MG63 (cell line): ENCODE results near the gene ZDHHC8. TPM values are rescaled to one million over a fixed set of nuclear protein-coding genes. Genes with fewer than 3 reads are reported as not detected.
A peak's percentile ranks its signal among the peaks of the same experiment; 100 is the strongest.

ENCODE experiments used
- DNase-seq: peaks from one replicate; pipeline ENCODE4 v3.0.0-alpha.2; 2020
- H3K27me3 ChIP-seq: fragments of 250-450 bp; sonication (Bioruptor Pico); 2 replicates; pipeline ENCODE4 v1.5.1; 2020; ENCODE audit warnings: mild to moderate bottlenecking, moderate library complexity
- H3K36me3 ChIP-seq: fragments of 250-450 bp; sonication (Bioruptor Pico); 2 replicates; pipeline ENCODE4 v1.5.1; 2020; ENCODE audit warnings: mild to moderate bottlenecking, moderate library complexity
- H3K4me3 ChIP-seq: fragments of 250-450 bp; sonication (Bioruptor Pico); 2 replicates; pipeline ENCODE4 v1.5.1; 2020; ENCODE audit warnings: mild to moderate bottlenecking, moderate library complexity
- H3K9me3 ChIP-seq: fragments of 250-450 bp; sonication (Bioruptor Pico); 2 replicates; pipeline ENCODE4 v1.5.1; 2020; ENCODE audit warnings: mild to moderate bottlenecking, moderate library complexity
- total RNA-seq: library from RNA; depleted of rRNA; stranded (reverse); fragments of >200 nt; shearing (Covaris generic); gene quantifications from 2 replicates; pipeline ENCODE4 v1.2.3, GENCODE V29; 2014; ENCODE audit warnings: low replicate concordance; rRNA removed

Gene ZDHHC8, protein sequence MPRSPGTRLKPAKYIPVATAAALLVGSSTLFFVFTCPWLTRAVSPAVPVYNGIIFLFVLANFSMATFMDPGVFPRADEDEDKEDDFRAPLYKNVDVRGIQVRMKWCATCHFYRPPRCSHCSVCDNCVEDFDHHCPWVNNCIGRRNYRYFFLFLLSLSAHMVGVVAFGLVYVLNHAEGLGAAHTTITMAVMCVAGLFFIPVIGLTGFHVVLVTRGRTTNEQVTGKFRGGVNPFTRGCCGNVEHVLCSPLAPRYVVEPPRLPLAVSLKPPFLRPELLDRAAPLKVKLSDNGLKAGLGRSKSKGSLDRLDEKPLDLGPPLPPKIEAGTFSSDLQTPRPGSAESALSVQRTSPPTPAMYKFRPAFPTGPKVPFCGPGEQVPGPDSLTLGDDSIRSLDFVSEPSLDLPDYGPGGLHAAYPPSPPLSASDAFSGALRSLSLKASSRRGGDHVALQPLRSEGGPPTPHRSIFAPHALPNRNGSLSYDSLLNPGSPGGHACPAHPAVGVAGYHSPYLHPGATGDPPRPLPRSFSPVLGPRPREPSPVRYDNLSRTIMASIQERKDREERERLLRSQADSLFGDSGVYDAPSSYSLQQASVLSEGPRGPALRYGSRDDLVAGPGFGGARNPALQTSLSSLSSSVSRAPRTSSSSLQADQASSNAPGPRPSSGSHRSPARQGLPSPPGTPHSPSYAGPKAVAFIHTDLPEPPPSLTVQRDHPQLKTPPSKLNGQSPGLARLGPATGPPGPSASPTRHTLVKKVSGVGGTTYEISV
- total RNA-seq = 1.4 and 9.6 TPM in 2 replicates

GRCh38 chr22:20131597-20131858, at the start of gene ZDHHC8:
TSS of gene ZDHHC8 (plus strand) at chr22:20131804. CDS start at chr22:20131948, 144 bp downstream.
- no peak for DNase-seq
- no peaks in the 10 kb centered on the region for H3K9me3 ChIP-seq
- H3K4me3 ChIP-seq = peak within 1 kb of the TSS; percentile 71
- peaks cover 13% of the 10 kb centered on the region for H3K36me3 ChIP-seq
- no peaks in the 10 kb centered on the region for H3K27me3 ChIP-seq

DNA sequence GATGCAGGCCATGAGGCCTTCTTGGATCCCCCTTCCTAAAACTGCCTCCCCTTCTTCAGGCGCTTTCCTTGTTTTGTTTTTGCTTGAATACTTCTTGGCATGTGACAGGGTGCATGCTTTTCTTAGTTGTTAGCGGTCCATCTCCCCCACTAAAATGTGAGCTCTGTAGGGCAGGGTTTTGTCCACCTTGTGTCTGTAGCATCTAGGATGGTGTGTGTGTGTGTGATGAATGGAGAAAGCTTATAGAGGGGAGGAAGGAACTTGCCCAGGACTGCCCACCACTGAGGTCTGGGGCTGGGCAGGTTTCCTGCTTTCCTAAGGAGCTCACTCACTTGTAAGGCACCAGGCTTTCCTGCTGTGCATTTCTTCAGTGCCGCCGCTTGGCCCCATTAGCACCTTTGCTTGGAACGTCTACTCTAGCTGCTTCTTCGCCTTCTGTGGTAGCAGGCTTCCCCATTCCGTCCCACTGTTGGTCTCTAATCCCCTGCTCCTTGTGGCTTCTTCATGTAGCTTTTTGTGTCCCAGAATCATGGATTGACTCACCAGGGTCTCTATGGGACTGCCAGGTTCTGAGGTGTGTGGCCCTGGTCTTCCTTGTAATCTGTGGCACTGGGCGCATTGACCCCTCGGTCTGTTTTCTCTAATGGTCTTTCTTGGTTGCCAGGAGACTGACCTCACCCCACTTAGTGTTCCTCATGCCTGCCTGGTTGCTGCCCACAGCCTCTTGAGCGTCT, 48.3 kb upstream of the ZDHHC8 start:
- Histone ChIP-seq H3K36me3 (peaks cover 54% of the 10 kb centered on the region), H3K27me3 (no peaks in the 10 kb centered on the region), H3K4me3 (no peak overlapping the region), H3K9me3 (no peaks in the 10 kb centered on the region)
- no peak for DNase-seq

DNA sequence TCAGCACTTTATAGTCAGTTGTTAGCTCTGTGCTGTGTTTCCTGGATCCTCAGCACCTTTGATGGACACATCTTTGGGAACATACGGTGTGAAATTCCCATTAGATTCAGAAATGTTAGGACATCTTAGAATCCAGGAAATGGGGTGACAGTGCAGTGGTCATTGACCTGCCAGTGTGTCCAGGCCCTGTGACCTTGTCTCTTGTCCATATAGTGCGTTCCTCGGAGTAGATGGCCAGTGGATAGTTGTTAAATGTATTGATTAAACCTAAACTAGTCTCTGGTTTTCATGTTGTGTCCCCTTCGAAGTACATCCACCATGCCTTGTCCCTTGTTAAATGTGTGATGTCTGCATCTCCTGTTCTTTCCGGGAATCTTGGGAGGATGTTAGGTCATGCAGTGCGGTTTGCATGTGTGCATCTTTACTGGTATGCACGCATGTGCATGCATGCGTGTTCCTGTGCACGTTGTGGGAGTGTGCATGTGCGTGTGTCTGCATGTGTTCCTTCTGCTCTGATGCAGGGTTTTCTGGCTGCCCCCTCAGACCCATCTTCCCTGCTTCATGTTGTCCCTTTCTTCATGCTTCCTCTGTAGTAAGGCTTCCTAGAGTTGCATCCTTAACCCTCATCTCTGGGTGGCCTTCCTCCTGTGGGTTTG, 47.6 kb upstream of the ZDHHC8 start:
- H3K9me3 ChIP-seq = no peaks in the 10 kb centered on the region
- no peak overlapping the region for H3K4me3 ChIP-seq
- H3K27me3 ChIP-seq = no peaks in the 10 kb centered on the region
- DNase-seq = no peak
- peaks cover 59% of the 10 kb centered on the region for H3K36me3 ChIP-seq

DNA sequence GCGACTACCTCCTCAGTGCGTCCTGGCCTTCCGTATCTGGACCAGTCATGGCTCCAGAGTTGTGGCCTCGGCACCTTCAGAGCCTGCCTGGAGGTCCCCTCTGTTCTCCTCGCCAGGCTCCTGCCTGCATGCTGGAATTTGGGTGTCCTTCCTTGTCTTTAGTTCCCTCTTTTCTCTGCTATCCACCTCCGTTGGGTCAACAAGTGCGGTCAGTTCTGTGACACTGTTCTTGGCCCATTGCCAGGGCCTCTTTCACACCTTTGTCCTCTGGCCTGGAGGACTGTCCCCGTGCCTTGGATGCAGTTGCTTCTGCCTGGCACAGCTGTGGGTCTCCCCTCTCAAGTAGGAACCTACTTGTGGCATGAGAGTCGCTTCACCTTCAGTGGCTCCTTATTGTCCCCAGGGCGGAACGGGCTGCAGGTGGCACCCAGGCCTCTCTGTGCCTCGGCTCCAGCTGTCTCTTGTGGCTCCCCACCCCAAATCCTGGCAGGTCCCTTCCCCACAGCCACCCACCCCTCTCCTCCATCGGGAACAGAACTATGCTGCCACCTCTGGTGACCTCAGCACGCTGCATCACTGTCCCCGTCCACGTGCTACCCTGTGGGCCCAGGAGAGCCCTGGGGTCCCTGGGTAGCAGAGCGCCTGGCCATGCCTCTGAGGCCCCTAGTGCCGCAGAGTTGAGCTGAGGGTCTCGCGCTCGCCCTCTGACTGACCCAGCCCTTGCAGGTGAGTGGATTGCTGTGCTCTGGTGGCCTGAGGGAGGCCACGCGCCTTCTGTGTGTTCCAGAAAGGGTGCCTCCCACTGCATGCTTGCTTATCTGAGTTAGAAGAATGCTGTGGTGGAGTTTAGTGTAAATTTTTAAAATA, 46.8 kb upstream of the ZDHHC8 start:
- Histone ChIP-seq H3K27me3 (no peaks in the 10 kb centered on the region), H3K9me3 (no peaks in the 10 kb centered on the region), H3K36me3 (peaks cover 67% of the 10 kb centered on the region), H3K4me3 (no peak overlapping the region)
- no peak for DNase-seq

DNA sequence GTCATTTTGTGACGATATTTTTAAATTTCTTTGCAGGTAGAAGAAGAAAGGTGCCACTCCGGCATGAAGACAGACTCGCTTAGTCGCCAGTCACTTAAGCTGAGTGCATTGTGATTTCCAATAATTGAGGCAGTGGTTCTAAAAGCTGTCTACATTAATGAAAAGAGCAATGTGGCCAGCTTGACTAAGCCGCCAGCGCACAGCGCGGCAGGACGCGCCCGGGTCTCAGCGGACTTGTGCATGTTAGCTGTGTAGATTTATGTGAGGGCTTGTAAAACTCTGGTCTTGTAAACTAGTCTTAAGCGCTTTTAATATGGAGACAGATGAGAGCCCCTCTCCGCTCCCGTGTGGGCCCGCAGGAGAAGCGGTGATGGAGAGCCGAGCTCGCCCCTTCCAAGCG, 46.0 kb upstream of the ZDHHC8 start:
- peaks cover 76% of the 10 kb centered on the region for H3K36me3 ChIP-seq
- no peaks in the 10 kb centered on the region for H3K27me3 ChIP-seq
- no peak overlapping the region for H3K4me3 ChIP-seq
- DNase-seq = no peak
- H3K9me3 ChIP-seq = no peaks in the 10 kb centered on the region

DNA sequence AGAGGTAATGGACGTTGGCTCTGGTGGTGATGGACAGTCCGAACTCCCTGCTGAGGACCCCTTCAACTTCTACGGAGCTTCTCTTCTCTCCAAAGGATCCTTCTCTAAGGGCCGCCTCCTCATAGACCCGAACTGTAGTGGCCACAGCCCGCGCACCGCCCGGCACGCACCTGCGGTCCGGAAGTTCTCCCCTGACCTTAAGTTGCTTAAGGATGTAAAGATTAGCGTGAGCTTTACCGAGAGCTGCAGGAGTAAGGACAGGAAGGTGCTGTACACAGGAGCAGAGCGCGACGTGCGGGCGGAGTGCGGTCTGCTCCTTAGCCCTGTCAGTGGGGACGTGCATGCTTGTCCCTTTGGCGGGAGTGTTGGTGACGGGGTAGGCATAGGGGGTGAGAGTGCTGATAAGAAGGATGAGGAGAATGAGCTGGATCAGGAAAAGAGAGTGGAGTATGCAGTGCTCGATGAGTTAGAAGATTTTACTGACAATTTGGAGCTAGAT, 45.5 kb upstream of the ZDHHC8 start:
- peaks cover 81% of the 10 kb centered on the region for H3K36me3 ChIP-seq
- no peaks in the 10 kb centered on the region for H3K27me3 ChIP-seq
- no peaks in the 10 kb centered on the region for H3K9me3 ChIP-seq
- no peak for DNase-seq
- no peak overlapping the region for H3K4me3 ChIP-seq

GRCh38 chr22:20086763-20087162, 44.8 kb upstream of the ZDHHC8 start:
- H3K36me3 ChIP-seq = peaks cover 84% of the 10 kb centered on the region

DNA sequence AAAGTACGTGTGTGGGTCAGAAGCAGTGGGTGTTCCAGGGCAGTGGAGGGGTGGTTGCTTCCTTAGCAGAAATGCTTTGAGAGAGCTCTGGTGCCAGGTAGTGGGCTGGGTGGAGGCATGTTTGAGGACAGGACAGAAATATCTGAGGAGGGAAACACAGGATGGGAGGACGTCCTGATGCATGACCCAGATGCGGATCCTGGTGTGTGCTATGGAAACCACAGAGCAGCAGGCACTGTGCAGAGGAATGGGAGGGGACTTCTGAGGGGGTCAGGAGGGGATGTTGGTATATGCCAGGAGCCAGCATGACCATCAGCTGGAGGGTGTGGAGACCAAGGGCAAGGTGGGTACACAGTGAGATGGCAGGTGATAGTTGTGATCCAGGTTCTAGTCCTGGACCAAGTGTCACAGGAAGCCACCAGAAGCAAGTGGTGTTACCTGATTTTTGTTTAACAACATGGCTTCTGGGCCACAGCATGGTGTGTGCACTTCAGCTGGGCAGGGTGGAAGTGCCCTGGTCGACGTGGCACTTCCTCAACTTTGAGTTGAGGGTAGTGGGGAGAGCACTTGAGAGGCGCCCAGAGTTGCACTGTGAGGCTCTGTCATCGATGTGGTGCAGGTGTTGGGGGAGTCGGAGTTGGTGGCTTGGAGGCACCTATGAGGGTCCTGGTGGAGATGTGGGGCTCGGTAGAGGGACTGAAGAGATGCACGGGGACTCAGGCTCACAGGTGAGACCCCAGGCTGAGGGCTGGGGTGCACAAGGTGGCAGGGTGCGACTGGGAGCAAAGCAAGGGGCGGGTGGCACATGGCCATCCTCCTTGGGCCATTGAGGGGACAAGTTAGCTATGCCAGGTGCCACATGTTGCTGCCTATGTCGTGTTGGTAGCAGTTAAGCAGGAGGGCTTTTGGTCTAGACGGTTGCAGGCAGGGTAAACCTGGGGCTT, 44.0 kb upstream of the ZDHHC8 start:
- Histone ChIP-seq H3K27me3 (no peaks in the 10 kb centered on the region), H3K36me3 (peaks cover 86% of the 10 kb centered on the region), H3K9me3 (no peaks in the 10 kb centered on the region), H3K4me3 (no peak overlapping the region)
- DNase-seq = no peak

More at GRCh38 chr22:20086763-20087162, 44.8 kb upstream of the ZDHHC8 start:
- Histone ChIP-seq H3K4me3 (no peak overlapping the region), H3K27me3 (no peaks in the 10 kb centered on the region), H3K9me3 (no peaks in the 10 kb centered on the region)
- no peak for DNase-seq

GRCh38 chr22:20088263-20088648, 43.3 kb upstream of the ZDHHC8 start:
- Histone ChIP-seq H3K36me3 (peaks cover 86% of the 10 kb centered on the region), H3K9me3 (no peaks in the 10 kb centered on the region), H3K4me3 (no peak overlapping the region), H3K27me3 (no peaks in the 10 kb centered on the region)
- DNase-seq = no peak

GRCh38 chr22:20089226-20089976, 42.2 kb upstream of the ZDHHC8 start:
- H3K27me3 ChIP-seq = no peaks in the 10 kb centered on the region
- H3K36me3 ChIP-seq = peaks cover 97% of the 10 kb centered on the region
- no peaks in the 10 kb centered on the region for H3K9me3 ChIP-seq
- no peak for DNase-seq
- no peak overlapping the region for H3K4me3 ChIP-seq

DNA sequence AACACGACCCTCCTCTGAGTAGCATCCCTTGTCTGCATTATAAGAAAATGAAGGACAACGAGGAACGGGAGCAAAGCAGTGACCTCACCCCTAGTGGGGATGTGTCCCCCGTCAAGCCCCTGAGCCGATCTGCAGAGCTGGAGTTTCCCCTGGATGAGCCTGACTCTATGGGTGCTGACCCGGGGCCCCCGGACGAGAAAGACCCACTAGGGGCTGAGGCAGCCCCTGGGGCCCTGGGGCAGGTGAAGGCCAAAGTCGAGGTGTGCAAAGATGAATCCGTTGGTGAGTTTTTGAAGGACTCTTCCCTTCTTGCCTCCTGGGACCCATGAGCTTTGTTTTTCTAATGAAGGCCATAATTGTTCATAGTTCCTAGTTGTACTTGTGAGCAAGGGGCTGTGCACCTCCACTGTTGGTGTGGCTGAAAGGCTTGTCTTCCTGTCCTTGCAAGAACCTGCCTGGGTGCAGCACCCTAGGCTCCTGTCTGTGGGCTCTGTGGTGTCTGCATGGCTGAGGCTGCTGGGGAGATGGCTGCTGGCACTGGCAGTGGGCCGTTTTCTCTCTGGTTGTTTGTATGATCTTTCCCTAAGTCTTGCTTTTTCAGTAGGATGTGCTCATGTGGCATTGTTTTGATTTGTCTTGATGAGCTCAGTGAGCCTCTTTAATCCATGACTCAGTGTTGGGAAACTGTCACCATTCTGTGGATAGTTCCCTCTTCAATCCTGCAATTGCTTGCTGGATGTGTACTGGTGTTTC, 41.5 kb upstream of the ZDHHC8 start:
- Histone ChIP-seq H3K4me3 (no peak overlapping the region), H3K9me3 (no peaks in the 10 kb centered on the region), H3K36me3 (peaks cover 98% of the 10 kb centered on the region), H3K27me3 (no peaks in the 10 kb centered on the region)
- no peak for DNase-seq

DNA sequence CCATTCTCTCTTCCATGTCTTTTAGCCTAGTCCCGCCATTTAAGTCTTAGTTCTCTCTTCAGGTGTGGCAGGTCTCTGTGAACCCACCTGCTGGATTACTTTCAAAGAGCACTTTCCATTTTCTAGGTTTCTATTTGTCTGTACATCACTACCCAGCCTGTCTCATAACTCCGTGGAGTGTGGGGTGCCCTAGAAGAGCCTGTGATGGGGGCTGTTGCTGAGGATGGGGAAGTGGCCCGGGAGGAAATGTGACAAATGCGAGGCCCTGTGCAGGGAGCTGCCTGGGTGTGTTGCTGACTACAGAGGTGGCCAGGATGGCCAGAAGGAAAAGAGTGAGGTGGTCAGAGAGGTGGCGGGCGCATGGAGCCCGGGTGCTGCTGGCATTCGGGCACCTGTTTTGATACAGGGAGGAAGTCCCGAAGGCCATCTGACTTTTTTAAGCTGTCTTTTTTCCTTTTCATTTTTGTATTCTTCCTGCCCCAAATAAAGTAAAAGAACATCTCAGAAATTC, 40.8 kb upstream of the ZDHHC8 start:
- H3K4me3 ChIP-seq = no peak overlapping the region
- peaks cover 98% of the 10 kb centered on the region for H3K36me3 ChIP-seq
- no peak for DNase-seq

DNA sequence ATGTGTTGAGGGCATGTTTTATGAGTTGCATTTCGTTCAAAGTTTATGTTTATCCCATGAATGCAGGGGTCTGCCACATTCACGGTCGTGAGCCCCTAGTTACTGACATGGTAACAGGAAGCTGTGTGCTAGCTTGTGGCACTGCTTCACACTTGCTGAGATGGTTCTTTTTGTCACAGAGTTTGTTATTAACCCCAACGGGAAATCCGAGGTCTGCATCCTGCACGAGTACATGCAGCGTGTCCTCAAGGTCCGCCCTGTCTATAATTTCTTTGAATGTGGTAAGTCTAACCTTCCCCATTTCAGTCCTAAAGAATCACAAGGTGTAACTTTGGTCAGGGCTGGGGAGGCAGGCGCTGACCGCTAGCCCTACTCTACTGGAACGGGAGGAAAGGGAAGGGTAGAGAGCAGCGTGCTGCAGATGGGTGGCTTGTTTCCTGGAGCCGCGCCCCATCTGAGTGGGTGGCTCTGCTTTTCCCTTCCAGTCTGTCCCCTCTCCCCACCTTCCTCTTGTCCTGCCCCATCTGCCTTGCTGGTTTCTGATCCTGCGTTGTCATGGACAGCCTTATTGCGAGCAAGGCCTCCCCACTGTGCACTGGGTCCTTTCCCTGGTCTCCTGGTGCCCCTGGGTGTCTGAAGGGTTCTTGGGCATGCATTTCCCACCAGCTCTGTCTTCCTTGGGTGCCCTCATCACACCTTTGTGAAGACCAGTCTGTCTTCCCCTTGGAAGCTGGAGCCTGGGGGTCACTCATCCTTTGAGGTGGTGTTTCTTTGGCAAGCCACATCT, 39.7 kb upstream of the ZDHHC8 start:
- H3K4me3 ChIP-seq = no peak overlapping the region
- no peaks in the 10 kb centered on the region; the same call in 1 of the 2 replicates for H3K9me3 ChIP-seq
- DNase-seq = no peak
- H3K36me3 ChIP-seq = peaks cover 98% of the 10 kb centered on the region
- no peaks in the 10 kb centered on the region for H3K27me3 ChIP-seq

More for the DNA sequence above, 40.8 kb upstream of the ZDHHC8 start:
- Histone ChIP-seq H3K9me3 (no peaks in the 10 kb centered on the region), H3K27me3 (no peaks in the 10 kb centered on the region)
